GM10248 (cell line): ENCODE results near the gene JARID2.

Experiments
- CTCF ChIA-PET: fragments of 300-600 bp; sonication (Branson Sonifier 250); formaldehyde crosslinking; extraction: SDS; loops from one replicate; lab custom pipeline; 2021; ENCODE audit warnings: antibody characterized with exemption; lab: Yijun Ruan, JAX
- POLR2A ChIA-PET: fragments of 350-650 bp; sonication (Branson Sonifier 250); formaldehyde crosslinking; extraction: SDS; loops from one replicate; lab custom pipeline; 2020; ENCODE audit warnings: antibody characterized with exemption; lab: Yijun Ruan, JAX
- DNase-seq: peaks from one replicate; pipeline ENCODE4 v3.0.0; 2012; ENCODE audit errors: extremely low spot score
- CTCF ChIP-seq: IDR thresholded peaks from 2 replicates; pipeline ENCODE4 v1.5.1; 2012; ENCODE audit warnings: mild to moderate bottlenecking, low read depth; ENCODE audit errors: extremely low read depth, missing control alignments, control extremely low read depth

Gene JARID2

GRCh38 chr6:15444081-15444731, 198.3 kb downstream of the JARID2 start:
- no peak for TF ChIP-seq CTCF
- ChIA-PET POLR2A (no interaction called here), CTCF (interaction anchor here (1.0 to 2.3 kb wide), 7 partner anchors 13 to 137 kb away, joined by 3 to 5 read pairs (median 3); no protein-coding TSS in a partner anchor)
- no peak for DNase-seq

GRCh38 chr6:15444881-15445280, 199.0 kb downstream of the JARID2 start:
- POLR2A ChIA-PET: no interaction called here

GRCh38 chr6:15447546-15448267, 201.8 kb downstream of the JARID2 start:
- no peak for DNase-seq

More at GRCh38 chr6:15444881-15445280, 199.0 kb downstream of the JARID2 start:
- no peak for TF ChIP-seq CTCF
- no peak for DNase-seq
- CTCF ChIA-PET: interaction anchor here (0.8 to 2.3 kb wide), 6 partner anchors 14 to 190 kb away, joined by 3 to 5 read pairs (median 3); no protein-coding TSS in a partner anchor

GRCh38 chr6:15449011-15449410, 203.1 kb downstream of the JARID2 start:
- POLR2A ChIA-PET: no interaction called here
- CTCF ChIA-PET: interaction anchor here (1.1 to 1.4 kb wide), 2 partner anchors 14 to 15 kb away, joined by 3 to 4 read pairs; no protein-coding TSS in a partner anchor
- DNase-seq: no peak
- no peak for TF ChIP-seq CTCF

More at GRCh38 chr6:15447546-15448267, 201.8 kb downstream of the JARID2 start:
- no peak for TF ChIP-seq CTCF
- ChIA-PET CTCF (interaction anchor here (1.1 kb wide), 1 partner anchor 10 kb away, joined by 3 read pairs; no protein-coding TSS in a partner anchor), POLR2A (no interaction called here)

GRCh38 chr6:15451738-15452137, 205.9 kb downstream of the JARID2 start:
- no peak for DNase-seq
- TF ChIP-seq CTCF: no peak
- ChIA-PET POLR2A (no interaction called here), CTCF (no interaction called here)

GRCh38 chr6:15452182-15452941, 206.5 kb downstream of the JARID2 start:
- no peak for TF ChIP-seq CTCF
- CTCF ChIA-PET: no interaction called here
- no peak for DNase-seq
- POLR2A ChIA-PET: no interaction called here
